ENCODE measurements around the gene ITPA. TPM values are rescaled to one million over a fixed set of nuclear protein-coding genes. Genes with fewer than 3 reads are reported as not detected.

Gene ITPA
- total and polyA plus RNA-seq, 2 of the 13 experiments (the other 11 are each of a cell fraction or from before 2014, with no cell fraction given): 60.1 to 103 TPM

- TF ChIP-seq ZBTB4 (CRISPR knock-in tag; IDR thresholded peaks at IDR 0.05; ENCODE audit: borderline replicate concordance) (no peak), POLR2G (IDR thresholded peaks at IDR 0.05; ENCODE audit: low read depth, low read length) (peak; percentile 58), BCLAF1 (IDR thresholded peaks at IDR 0.05) (no peak), SRF (IDR thresholded peaks at IDR 0.05; ENCODE audit: low read depth, low read length) (no peak), ZNF264 (CRISPR knock-in tag; IDR thresholded peaks at IDR 0.05) (peak; percentile 95), ZNF747 (CRISPR knock-in tag; IDR thresholded peaks at IDR 0.05; ENCODE audit: borderline replicate concordance) (peak; percentile 99), RFX1 (IDR thresholded peaks at IDR 0.05) (no peak), PAF1 (CRISPR knock-in tag; IDR thresholded peaks at IDR 0.05) (no peak), FOXO4 (CRISPR knock-in tag; conservative IDR thresholded peaks at IDR 0.05) (no peak), THYN1 (CRISPR knock-in tag; IDR thresholded peaks at IDR 0.05; ENCODE audit: borderline replicate concordance, low read depth) (peak; percentile 90), ZNF572 (CRISPR knock-in tag; IDR thresholded peaks at IDR 0.05) (no peak; the same call in 1 of the 2 replicates), PCBP2 (optimal IDR thresholded peaks at IDR 0.05; ENCODE audit: low read depth, low read length, poor library complexity, severe bottlenecking) (peak; percentile 32), ZNF414 (CRISPR knock-in tag; IDR thresholded peaks at IDR 0.05) (peak; percentile 100), HMG20A (CRISPR knock-in tag; IDR thresholded peaks at IDR 0.05; ENCODE audit: borderline replicate concordance) (peak; percentile 85; the same call in 1 of the 2 replicates), ZFYVE20 (CRISPR knock-in tag; IDR thresholded peaks at IDR 0.05; ENCODE audit: borderline replicate concordance, low read depth) (no peak), ADNP (CRISPR knock-in tag; IDR thresholded peaks at IDR 0.05) (0 out of 2 replicates have a peak, but pooled peaks have one; percentile 60), ARNT2 (CRISPR knock-in tag; IDR thresholded peaks at IDR 0.05; ENCODE audit: low read depth) (no peak; the same call in 1 of the 2 replicates), KAT8 (CRISPR knock-in tag; IDR thresholded peaks at IDR 0.05) (peak; percentile 93), MBNL3 (CRISPR knock-in tag; conservative IDR thresholded peaks at IDR 0.05) (no peak), ZSCAN29 (CRISPR knock-in tag; conservative IDR thresholded peaks at IDR 0.05) (peak; percentile 96), ZNF570 (CRISPR knock-in tag; IDR thresholded peaks at IDR 0.05; ENCODE audit: borderline replicate concordance) (no peak)
Observed at GRCh38 chr20:3222635-3223600, 13.6 kb downstream of the ITPA start (continued).

Data from HepG2 (cell line).